GM12874 (cell line): Measurements from ENCODE around the gene P2RY8.

Experiments
- CTCF ChIP-seq: IDR thresholded peaks from 2 replicates; pipeline ENCODE4 v1.5.1; 2011; ENCODE audit warnings: low read depth, mild to moderate bottlenecking, control low read depth, low read length, moderate library complexity; ENCODE audit not compliant: insufficient read depth

The P2RY8 gene

GRCh38 chrX:1483843-1484637 lies 52.9 kb downstream of the P2RY8 start:
- TF ChIP-seq CTCF: no peak

GRCh38 chrX:1481636-1482529 lies 55.1 kb downstream of the P2RY8 start:
- TF ChIP-seq CTCF: 0 out of 2 replicates have a peak, but pooled peaks have one; percentile 11

GRCh38 chrX:1480082-1480785 lies 56.8 kb downstream of the P2RY8 start:
- no peak for TF ChIP-seq CTCF

GRCh38 chrX:1477801-1478458 lies 59.1 kb downstream of the P2RY8 start:
- TF ChIP-seq CTCF: no peak

- TF ChIP-seq CTCF: no peak
These were observed 59.8 kb downstream of the P2RY8 start for GRCh38 chrX:1477229-1477628.

- no peak for TF ChIP-seq CTCF
These were observed 60.3 kb downstream of the P2RY8 start for GRCh38 chrX:1476682-1477081.
